ENCODE data around the gene CLTB.

DNA sequence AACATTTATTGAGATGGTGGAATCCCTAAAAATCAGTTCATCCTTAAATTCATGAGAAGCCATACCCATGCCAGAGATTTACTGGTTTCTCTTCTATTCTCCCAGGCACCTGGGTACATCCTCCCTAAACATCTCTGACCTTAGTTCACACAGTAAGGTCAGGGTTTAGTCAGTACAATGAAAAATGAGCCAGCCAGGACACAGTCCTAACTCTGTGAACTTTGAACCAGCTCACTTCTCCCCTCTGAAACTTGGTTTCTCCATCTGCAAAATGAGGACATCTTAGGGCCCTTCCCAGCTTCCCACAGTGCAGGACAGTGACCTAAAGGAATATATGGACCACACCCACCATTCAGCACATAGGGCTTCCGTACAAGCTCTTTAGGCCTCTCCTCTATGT is 29.8 kb downstream of the CLTB start:
- TF ChIP-seq YY1 (IDR thresholded peaks at IDR 0.05; ENCODE audit: insufficient read depth, insufficient read length) (no peak), ZNF274 (IDR thresholded peaks at IDR 0.05; ENCODE audit: low read depth, low read length) (no peak)

Measured in NT2/D1 (cell line).